ENCODE data around the gene GOLGA3.
"Not testable (repeated sequence)": the region's sequence is repeated elsewhere in the genome, so short reads cannot be mapped to it uniquely, and the experiment has no call there.

GOLGA3 gene

GRCh38 chr12:132836795-132837331 lies 8.2 kb upstream of the GOLGA3 start:
- TF ChIP-seq CTCF (IDR thresholded peaks at IDR 0.05; ENCODE audit: extremely low read depth, insufficient read depth, missing control alignments) = no peak
- in situ Hi-C loops (cut with MboI; ENCODE audit: low pct_unique_long_range_greater_than_20kb, low sequenced_read_pairs, unreplicated experiment) = no loop called here
- peak; percentile 59 for DNase-seq (ENCODE audit: low spot score)

- in situ Hi-C loops (cut with MboI; ENCODE audit: low pct_unique_long_range_greater_than_20kb, low sequenced_read_pairs, unreplicated experiment); DNase-seq (ENCODE audit: low spot score): not testable (repeated sequence)
Measured at GRCh38 chr12:132836230-132836629, 7.6 kb upstream of the GOLGA3 start.

- TF ChIP-seq CTCF (IDR thresholded peaks at IDR 0.05; ENCODE audit: extremely low read depth, insufficient read depth, missing control alignments) = no peak
- DNase-seq (ENCODE audit: low spot score) = no peak
- in situ Hi-C loops (cut with MboI; ENCODE audit: low pct_unique_long_range_greater_than_20kb, low sequenced_read_pairs, unreplicated experiment) = no loop called here
Measured at GRCh38 chr12:132835076-132836025, 6.7 kb upstream of the GOLGA3 start.

- DNase-seq (ENCODE audit: low spot score) = no peak
- in situ Hi-C loops (cut with MboI; ENCODE audit: low pct_unique_long_range_greater_than_20kb, low sequenced_read_pairs, unreplicated experiment) = no loop called here
- no peak for TF ChIP-seq CTCF (IDR thresholded peaks at IDR 0.05; ENCODE audit: extremely low read depth, insufficient read depth, missing control alignments)
Measured at GRCh38 chr12:132834181-132834711, 5.6 kb upstream of the GOLGA3 start.

- no peak for TF ChIP-seq CTCF (IDR thresholded peaks at IDR 0.05; ENCODE audit: extremely low read depth, insufficient read depth, missing control alignments)
- in situ Hi-C loops (cut with MboI; ENCODE audit: low pct_unique_long_range_greater_than_20kb, low sequenced_read_pairs, unreplicated experiment) = no loop called here
- no peak for DNase-seq (ENCODE audit: low spot score)
Measured at GRCh38 chr12:132833341-132833740, 4.7 kb upstream of the GOLGA3 start.

- in situ Hi-C loops (cut with MboI; ENCODE audit: low pct_unique_long_range_greater_than_20kb, low sequenced_read_pairs, unreplicated experiment) = no loop called here
- TF ChIP-seq CTCF (IDR thresholded peaks at IDR 0.05; ENCODE audit: extremely low read depth, insufficient read depth, missing control alignments) = no peak
- DNase-seq (ENCODE audit: low spot score) = no peak
Measured at GRCh38 chr12:132831771-132832170, 3.1 kb upstream of the GOLGA3 start.
